Measurements from ENCODE around the gene SART3. TPM values are rescaled to one million over a fixed set of nuclear protein-coding genes. Genes with fewer than 3 reads are reported as not detected.

The SART3 gene
- polyA plus RNA-seq, 1 of the 3 experiments (the other 2 are of a cell fraction) = 28.9 TPM

DNA sequence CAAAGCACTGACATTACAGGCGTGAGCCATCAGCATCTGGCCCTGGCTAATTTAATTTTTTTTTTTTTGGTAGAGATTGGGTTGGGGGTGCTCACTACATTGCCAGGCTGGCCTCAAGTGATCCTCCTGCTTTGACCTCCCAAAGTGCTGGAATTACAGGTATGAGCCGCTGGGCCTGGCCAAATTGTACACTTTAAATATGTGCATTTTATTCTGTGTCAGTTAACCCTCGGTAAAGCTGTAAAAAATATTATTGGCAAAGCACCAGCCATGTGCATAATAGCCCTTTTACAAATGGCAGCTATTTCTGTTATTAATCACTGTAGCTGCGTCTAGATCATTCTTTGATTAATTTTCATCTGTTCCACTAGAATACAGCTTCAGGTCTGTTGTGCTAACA lies 24.9 kb upstream of the SART3 start:
- H4K20me1 ChIP-seq (ENCODE audit: insufficient read depth) = no peaks in the 10 kb centered on the region
- no peak overlapping the region for H3K4me3 ChIP-seq (ENCODE audit: low read depth in 2 of 2, low read length in 1 of 2)
- 66% methylated on average over 4 of the region's 4 CpGs for WGBS (ENCODE audit: low lambda C conversion rate)
- no peaks in the 10 kb centered on the region for H3K79me2 ChIP-seq (ENCODE audit: insufficient read depth)
- TF ChIP-seq FOXM1 (IDR thresholded peaks at IDR 0.05; ENCODE audit: low read depth) (no peak), TCF12 (IDR thresholded peaks at IDR 0.05) (no peak), TAF1 (IDR thresholded peaks at IDR 0.05; ENCODE audit: borderline replicate concordance, low read depth, low read length) (no peak), FOXJ3 (CRISPR knock-in tag; IDR thresholded peaks at IDR 0.05) (no peak), PBX3 (IDR thresholded peaks at IDR 0.05) (no peak), FOSL2 (IDR thresholded peaks at IDR 0.05; ENCODE audit: borderline replicate concordance, low read depth) (no peak)
- H3K27me3 ChIP-seq (ENCODE audit: insufficient read depth) = no peaks in the 10 kb centered on the region
- H3F3A ChIP-seq (replicated peaks; ENCODE audit: insufficient read depth) = no peaks in the 10 kb centered on the region
- H3K9me3 ChIP-seq = no peaks in the 10 kb centered on the region
- no peaks in the 10 kb centered on the region for H3K36me3 ChIP-seq (replicated peaks in 1 of 2; ENCODE audit: control insufficient read depth in 1 of 2, insufficient read depth in 2 of 2, low read length in 1 of 2)
- no peak for DNase-seq
- no peak overlapping the region for H3K27ac ChIP-seq (ENCODE audit: low read depth in 2 of 2, low read length in 1 of 2)
- ChIA-PET CTCF (interaction anchor here (0.6 to 1.5 kb wide), 5 partner anchors 16 to 370 kb away, joined by 3 to 9 read pairs (median 3); no protein-coding TSS in a partner anchor), POLR2A (no interaction called here)
- no peaks in the 10 kb centered on the region for H3K9me2 ChIP-seq
- H3K9ac ChIP-seq = no peak overlapping the region
- no peak overlapping the region for H2AFZ ChIP-seq (ENCODE audit: low read depth)
- H3K4me2 ChIP-seq = no peak overlapping the region
- H3K4me1 ChIP-seq (ENCODE audit: control insufficient read depth in 1 of 2, insufficient read depth in 2 of 2, low read depth in 1 of 2, low read length in 1 of 2) = peaks cover 0 to 20% of the 10 kb centered on the region in 2 experiments; a peak in 1 of 4 replicates

GRCh38 chr12:108584456-108585065 lies 23.6 kb upstream of the SART3 start:
- Histone ChIP-seq H2AFZ (ENCODE audit: low read depth) (no peak overlapping the region), H3K4me3 (ENCODE audit: low read depth in 2 of 2, low read length in 1 of 2) (no peak overlapping the region), H3F3A (replicated peaks; ENCODE audit: insufficient read depth) (no peaks in the 10 kb centered on the region), H3K4me1 (ENCODE audit: control insufficient read depth in 1 of 2, insufficient read depth in 2 of 2, low read depth in 1 of 2, low read length in 1 of 2) (peaks cover 0 to 16% of the 10 kb centered on the region in 2 experiments; a peak in 1 of 4 replicates), H3K27ac (ENCODE audit: low read depth in 2 of 2, low read length in 1 of 2) (no peak overlapping the region), H3K9me3 (no peaks in the 10 kb centered on the region), H3K79me2 (ENCODE audit: insufficient read depth) (no peaks in the 10 kb centered on the region), H3K9ac (no peak overlapping the region), H3K9me2 (no peaks in the 10 kb centered on the region), H4K20me1 (ENCODE audit: insufficient read depth) (no peaks in the 10 kb centered on the region), H3K4me2 (no peak overlapping the region), H3K27me3 (ENCODE audit: insufficient read depth) (no peaks in the 10 kb centered on the region), H3K36me3 (replicated peaks in 1 of 2; ENCODE audit: control insufficient read depth in 1 of 2, insufficient read depth in 2 of 2, low read length in 1 of 2) (no peaks in the 10 kb centered on the region)
- POLR2A ChIA-PET = no interaction called here
- CTCF ChIA-PET = interaction anchor here (1.0 to 4.7 kb wide), 3 partner anchors 15 to 33 kb away, joined by 4 to 38 read pairs (median 4); no protein-coding TSS in a partner anchor
- no peak for DNase-seq
- WGBS (ENCODE audit: low lambda C conversion rate) = 79% methylated on average over 3 of the region's 3 CpGs
- no peak for TF ChIP-seq SMC3 (IDR thresholded peaks at IDR 0.05; ENCODE audit: low read depth, low read length)
- no peak for TF ChIP-seq ELF1 (IDR thresholded peaks at IDR 0.05)
- no peak for TF ChIP-seq RAD21 (IDR thresholded peaks at IDR 0.05; ENCODE audit: low read length)
- TF ChIP-seq RXRA (IDR thresholded peaks at IDR 0.05; ENCODE audit: borderline replicate concordance, low read depth) = no peak
- TF ChIP-seq, protein P1, sequence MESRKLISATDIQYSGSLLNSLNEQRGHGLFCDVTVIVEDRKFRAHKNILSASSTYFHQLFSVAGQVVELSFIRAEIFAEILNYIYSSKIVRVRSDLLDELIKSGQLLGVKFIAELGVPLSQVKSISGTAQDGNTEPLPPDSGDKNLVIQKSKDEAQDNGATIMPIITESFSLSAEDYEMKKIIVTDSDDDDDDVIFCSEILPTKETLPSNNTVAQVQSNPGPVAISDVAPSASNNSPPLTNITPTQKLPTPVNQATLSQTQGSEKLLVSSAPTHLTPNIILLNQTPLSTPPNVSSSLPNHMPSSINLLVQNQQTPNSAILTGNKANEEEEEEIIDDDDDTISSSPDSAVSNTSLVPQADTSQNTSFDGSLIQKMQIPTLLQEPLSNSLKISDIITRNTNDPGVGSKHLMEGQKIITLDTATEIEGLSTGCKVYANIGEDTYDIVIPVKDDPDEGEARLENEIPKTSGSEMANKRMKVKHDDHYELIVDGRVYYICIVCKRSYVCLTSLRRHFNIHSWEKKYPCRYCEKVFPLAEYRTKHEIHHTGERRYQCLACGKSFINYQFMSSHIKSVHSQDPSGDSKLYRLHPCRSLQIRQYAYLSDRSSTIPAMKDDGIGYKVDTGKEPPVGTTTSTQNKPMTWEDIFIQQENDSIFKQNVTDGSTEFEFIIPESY (IDR thresholded peaks at IDR 0.05; ENCODE audit: borderline replicate concordance, low read depth) = no peak
- no peak for TF ChIP-seq FOXJ3 (CRISPR knock-in tag; IDR thresholded peaks at IDR 0.05)
- no peak for TF ChIP-seq RFX5 (IDR thresholded peaks at IDR 0.05; ENCODE audit: low read length)
- no peak for TF ChIP-seq GABPA (IDR thresholded peaks at IDR 0.05; ENCODE audit: low read depth)
- no peak for TF ChIP-seq PBX3 (IDR thresholded peaks at IDR 0.05)
- TF ChIP-seq TCF12 (IDR thresholded peaks at IDR 0.05) = no peak
- TF ChIP-seq EP300 (IDR thresholded peaks at IDR 0.05; ENCODE audit: borderline replicate concordance in 1 of 2, low read depth in 1 of 2, low read length in 1 of 2) = no peak
